IMR-90 (cell line): ENCODE data around the gene RPS6KA2. TPM values are rescaled to one million over a fixed set of nuclear protein-coding genes. Genes with fewer than 3 reads are reported as not detected.

Experiments used
- ATAC-seq: fragments of 200-7000 bp; cut with Tn5 transposase; 2 replicates; pipeline ENCODE4 v1.9.1; 2020; ENCODE audit warnings: low read depth, mild to moderate bottlenecking, moderate library complexity
- BruUV-seq: library from RNA; stranded (reverse); fragments of 400-500 nt; replicated peaks from 2 replicates; lab custom pipeline; 2021; lab: Mats Ljungman, UMichigan
- CTCF ChIA-PET: fragments of 300-600 bp; formaldehyde crosslinking; extraction: SDS; loops from one replicate; lab custom pipeline; 2021; ENCODE audit warnings: antibody characterized with exemption; lab: Yijun Ruan, JAX
- POLR2A ChIA-PET: fragments of 300-600 bp; sonication (Branson Sonifier 250); formaldehyde crosslinking; loops from one replicate; lab custom pipeline; 2022; ENCODE audit warnings: antibody characterized with exemption; ENCODE audit not compliant: unreplicated experiment; lab: Charles Lee
- DNase-seq: peaks from one replicate; pipeline ENCODE4 v3.0.0; 2013
- H2AFZ ChIP-seq: replicated peaks from 2 replicates; pipeline ENCODE3; 2013; ENCODE audit warnings: low read length, mild to moderate bottlenecking; ENCODE audit not compliant: poor library complexity
- H2AK5ac ChIP-seq: 2 replicates; pipeline ENCODE4 v1.6.1; 2013; ENCODE audit warnings: low read depth, low read length, inconsistent platforms
- H2AK9ac ChIP-seq: replicated peaks from 2 replicates; pipeline ENCODE3; 2013; ENCODE audit warnings: mild to moderate bottlenecking, low read depth, low read length, moderate library complexity; ENCODE audit not compliant: poor library complexity
- H2BK120ac ChIP-seq: 2 replicates; pipeline ENCODE4 v1.6.1; 2013; ENCODE audit warnings: low read depth, low read length, inconsistent platforms
- H2BK15ac ChIP-seq: 3 replicates; pipeline ENCODE4 v1.6.1; 2013; ENCODE audit warnings: low read depth, low read length, inconsistent platforms
- H2BK20ac ChIP-seq: 2 replicates; pipeline ENCODE4 v1.6.1; 2013; ENCODE audit warnings: low read depth, mild to moderate bottlenecking, inconsistent platforms, low read length, moderate library complexity
- H2BK5ac ChIP-seq: 2 replicates; pipeline ENCODE4 v1.6.1; 2013; ENCODE audit warnings: mild to moderate bottlenecking, low read depth, low read length, inconsistent platforms; ENCODE audit not compliant: poor library complexity, severe bottlenecking
- H3K14ac ChIP-seq: replicated peaks from 2 replicates; pipeline ENCODE4 v1.6.1; 2013; ENCODE audit warnings: low read depth, low read length, inconsistent platforms
- H3K18ac ChIP-seq: 2 replicates; pipeline ENCODE4 v1.6.1; 2013; ENCODE audit warnings: low read depth, low read length, control low read depth
- H3K23ac ChIP-seq: 2 replicates; pipeline ENCODE4 v1.6.1; 2013; ENCODE audit warnings: low read depth, low read length, inconsistent platforms
- H3K27ac ChIP-seq: 2 replicates; pipeline ENCODE4 v1.5.1; 2013; ENCODE audit warnings: mild to moderate bottlenecking, control low read depth, low read length; ENCODE audit not compliant: insufficient read depth
- H3K27me3 ChIP-seq: 2 replicates; pipeline ENCODE4 v1.6.1; 2013; ENCODE audit warnings: low read length; ENCODE audit not compliant: control insufficient read depth, insufficient read depth
- H3K36me3 ChIP-seq: 2 replicates; pipeline ENCODE4 v1.6.1; 2013; ENCODE audit warnings: low read length, mixed read lengths; ENCODE audit not compliant: control insufficient read depth, insufficient read depth
- H3K4ac ChIP-seq: 2 replicates; pipeline ENCODE4 v1.6.1; 2013; ENCODE audit warnings: low read depth, low read length, inconsistent platforms
- H3K4me1 ChIP-seq: 2 replicates; pipeline ENCODE4 v1.6.1; 2013; ENCODE audit warnings: low read length, mixed read lengths; ENCODE audit not compliant: control insufficient read depth, insufficient read depth
- H3K4me2 ChIP-seq: 2 replicates; pipeline ENCODE4 v1.6.1; 2013; ENCODE audit warnings: low read depth, mild to moderate bottlenecking, control low read depth, low read length, moderate library complexity
- H3K4me3 ChIP-seq: 2 replicates; pipeline ENCODE4 v1.5.1; 2013; ENCODE audit warnings: low read depth, mild to moderate bottlenecking, control low read depth, low read length, moderate library complexity; ENCODE audit not compliant: insufficient read depth
- H3K56ac ChIP-seq: 2 replicates; pipeline ENCODE4 v1.6.1; 2013; ENCODE audit warnings: low read length, inconsistent platforms; ENCODE audit not compliant: insufficient read depth; ENCODE audit errors: extremely low read depth
- H3K79me1 ChIP-seq, 2 experiments: 2 replicates each; pipeline ENCODE4 v1.6.1; 2013; ENCODE audit warnings: low read length in 2 of 2, inconsistent platforms in 1 of 2, low read depth in 1 of 2
- H3K9ac ChIP-seq: 2 replicates; pipeline ENCODE4 v1.6.1; 2013; ENCODE audit warnings: low read depth, low read length, control low read depth
- H3K9me1 ChIP-seq: 2 replicates; pipeline ENCODE4 v1.6.1; 2013; ENCODE audit warnings: low read length, inconsistent platforms; ENCODE audit not compliant: insufficient read depth
- H3K9me3 ChIP-seq: 2 replicates; pipeline ENCODE4 v1.6.1; 2013; ENCODE audit warnings: low read length; ENCODE audit not compliant: control insufficient read depth, insufficient read depth
- H4K20me1 ChIP-seq: 2 replicates; pipeline ENCODE4 v1.6.1; 2013; ENCODE audit warnings: low read length, inconsistent platforms; ENCODE audit not compliant: insufficient read depth
- H4K5ac ChIP-seq: 2 replicates; pipeline ENCODE4 v1.6.1; 2013; ENCODE audit warnings: mild to moderate bottlenecking, low read depth, low read length, control low read depth
- H4K8ac ChIP-seq, 2 experiments: 2 replicates each; pipeline ENCODE4 v1.6.1; 2013; ENCODE audit warnings: low read depth in 2 of 2, low read length in 2 of 2, control low read depth in 1 of 2, inconsistent platforms in 1 of 2
- H4K91ac ChIP-seq: 2 replicates; pipeline ENCODE4 v1.6.1; 2013; ENCODE audit warnings: low read depth, low read length, inconsistent platforms; ENCODE audit not compliant: insufficient read depth
- BHLHE40 ChIP-seq: fragments of 150-350 bp; IDR thresholded peaks from 2 replicates; pipeline ENCODE4 v1.6.1; 2016; ENCODE audit warnings: mild to moderate bottlenecking, low read depth, low read length
- CEBPB ChIP-seq: IDR thresholded peaks from 2 replicates; pipeline ENCODE4 v1.6.1; 2012; ENCODE audit warnings: low read depth, low read length, improper control_type of control experiment
- CHD1 ChIP-seq: IDR thresholded peaks from 2 replicates; pipeline ENCODE4 v1.6.1; 2012; ENCODE audit warnings: low read depth, low read length, improper control_type of control experiment
- FOS ChIP-seq: fragments of 150-350 bp; IDR thresholded peaks from 2 replicates; pipeline ENCODE4 v1.6.1; 2016; ENCODE audit warnings: low read depth, low read length
- MAFK ChIP-seq: IDR thresholded peaks from 2 replicates; pipeline ENCODE4 v1.6.1; 2012; ENCODE audit warnings: low read depth, low read length, improper control_type of control experiment
- MAZ ChIP-seq: IDR thresholded peaks from 2 replicates; pipeline ENCODE4 v1.6.1; 2012; ENCODE audit warnings: low read depth, mild to moderate bottlenecking, low read length, improper control_type of control experiment, moderate library complexity, borderline replicate concordance
- NFE2L2 ChIP-seq: fragments of 150-350 bp; IDR thresholded peaks from 2 replicates; pipeline ENCODE4 v1.6.1; 2016; ENCODE audit warnings: low read depth, mild to moderate bottlenecking, low read length
- POLR2A ChIP-seq: IDR thresholded peaks from 2 replicates; pipeline ENCODE4 v1.6.1; 2012; ENCODE audit warnings: mild to moderate bottlenecking, low read depth, low read length
- RAD21 ChIP-seq: IDR thresholded peaks from 2 replicates; pipeline ENCODE4 v1.6.1; 2012; ENCODE audit warnings: low read length, improper control_type of control experiment
- RCOR1 ChIP-seq: IDR thresholded peaks from 2 replicates; pipeline ENCODE4 v1.6.1; 2012; ENCODE audit warnings: mild to moderate bottlenecking, low read length, improper control_type of control experiment; ENCODE audit not compliant: insufficient replicate concordance
- RFX5 ChIP-seq: IDR thresholded peaks from 2 replicates; pipeline ENCODE4 v1.8.0; 2012; ENCODE audit warnings: low read depth, mild to moderate bottlenecking, low read length, moderate library complexity
- SMC3 ChIP-seq: fragments of 150-350 bp; IDR thresholded peaks from 2 replicates; pipeline ENCODE4 v1.6.1; 2016; ENCODE audit warnings: low read depth, mild to moderate bottlenecking, antibody characterized with exemption, low read length, moderate library complexity
- USF2 ChIP-seq: fragments of 150-350 bp; IDR thresholded peaks from 2 replicates; pipeline ENCODE4 v1.6.1; 2017; ENCODE audit warnings: mild to moderate bottlenecking, antibody characterized with exemption, low read length, low read depth
- WGBS, 2 experiments: methylation state at CpG; one replicate each; pipeline versions ENCODE4 v1.1.5 to v1.1.7; 2013; ENCODE audit warnings: missing lambda C conversion rate in 2 of 2; ENCODE audit not compliant: insufficient read length in 1 of 2; ENCODE audit errors: extremely low coverage in 2 of 2; 5-methylcytosine and 5-hydroxymethylcytosine counted together
- dilution Hi-C: fragments of 300-500 bp; cut with HindIII; formaldehyde crosslinking; loops from one replicate; pipeline ENCODE4 v1.14.3; 2018; ENCODE audit warnings: low sequenced_read_pairs; ENCODE audit not compliant: unreplicated experiment
- in situ Hi-C: fragments of 300-500 bp; cut with MboI; formaldehyde crosslinking; loops from 3 replicates; pipeline ENCODE4 v1.14.3; 2019; ENCODE audit warnings: low sequenced_read_pairs, inconsistent platforms, mixed read lengths
- intact Hi-C: fragments of 100-400 bp; cut with micrococcal nuclease; formaldehyde crosslinking; loops from 2 replicates; pipeline ENCODE4 v1.10.0; 2022
- polyA plus RNA-seq, 3 experiments: library from polyadenylated mRNA; depleted of rRNA; stranded (reverse); fragments of >200 nt; gene quantifications; 2 replicates each; pipeline ENCODE4 v1.2.3, GENCODE V29; 2012; ENCODE audit warnings: low replicate concordance in 1 of 3
- total RNA-seq: library from RNA; depleted of rRNA; stranded (reverse); fragments of >200 nt; gene quantifications from 2 replicates; pipeline ENCODE4 v1.2.3, GENCODE V29; 2012
- TF ChIP-seq, protein P1 (sequence below): fragments of 150-350 bp; IDR thresholded peaks from 2 replicates; pipeline ENCODE4 v1.6.1; 2016; ENCODE audit warnings: low read depth, mild to moderate bottlenecking, low read length, moderate library complexity, borderline replicate concordance
- TF ChIP-seq, protein P2 (sequence below): conservative IDR thresholded peaks from 2 replicates; pipeline ENCODE4 v1.5.1; 2012; ENCODE audit warnings: mild to moderate bottlenecking, low read depth, low read length, improper control_type of control experiment

Gene RPS6KA2
- total and polyA plus RNA-seq, 2 of the 4 experiments (the other 2 are of a cell fraction) = 26.9 to 31.3 TPM

DNA sequence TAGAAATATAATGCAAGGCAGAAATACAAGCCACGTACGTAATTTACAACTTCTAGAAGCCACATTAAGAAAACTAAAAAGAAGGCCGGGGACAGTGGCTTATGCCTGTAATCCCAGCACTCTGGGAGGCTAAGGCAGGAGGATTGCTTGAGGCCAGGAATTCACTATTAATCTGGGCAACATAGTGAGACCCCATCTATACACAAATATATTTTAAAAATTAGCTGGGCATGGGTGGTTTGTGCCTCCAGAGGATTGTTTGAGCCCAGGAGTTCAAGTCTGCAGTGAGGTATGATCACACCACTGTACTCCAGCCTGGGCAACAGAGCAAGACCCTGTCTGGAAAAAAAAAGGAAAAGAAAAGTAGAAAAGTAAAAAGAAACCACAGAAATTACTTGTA is 256.6 kb downstream of the RPS6KA2 start:
- no peaks in the 10 kb centered on the region for H4K20me1 ChIP-seq
- H3K56ac ChIP-seq = no peak overlapping the region
- ChIA-PET CTCF (no interaction called here), POLR2A (no interaction called here)
- no peak overlapping the region for H3K9ac ChIP-seq
- no peak overlapping the region for H4K8ac ChIP-seq
- H2BK120ac ChIP-seq = no peak overlapping the region
- no peak overlapping the region for H3K4me3 ChIP-seq
- no peak overlapping the region for H2AK5ac ChIP-seq
- in situ Hi-C loops = no loop called here
- H4K91ac ChIP-seq = no peak overlapping the region
- no peak for DNase-seq
- no peak overlapping the region for H3K4me2 ChIP-seq
- H3K36me3 ChIP-seq = no peaks in the 10 kb centered on the region
- H2AFZ ChIP-seq = no peak overlapping the region
- H3K9me3 ChIP-seq = no peaks in the 10 kb centered on the region
- H3K23ac ChIP-seq = no peak overlapping the region
- H2BK20ac ChIP-seq = no peak overlapping the region
- BruUV-seq = no TSS peak
- H4K5ac ChIP-seq = no peak overlapping the region
- H2BK15ac ChIP-seq = no peak overlapping the region
- no peaks in the 10 kb centered on the region for H3K79me1 ChIP-seq
- H3K9me1 ChIP-seq = no peaks in the 10 kb centered on the region
- no CpG with 5 or more reads among the region's 3 CpGs for WGBS, 2 experiments
- H3K27me3 ChIP-seq = no peaks in the 10 kb centered on the region
- no peak overlapping the region for H2BK5ac ChIP-seq
- no peak overlapping the region for H3K4ac ChIP-seq
- dilution Hi-C loops = no loop called here
- no peak overlapping the region for H3K14ac ChIP-seq
- no peak overlapping the region for H2AK9ac ChIP-seq
- no peak for TF ChIP-seq USF2
- no peak for TF ChIP-seq CEBPB
- TF ChIP-seq CHD1 = no peak
- no peak for TF ChIP-seq RAD21
- no peak for TF ChIP-seq POLR2A
- no peak for TF ChIP-seq FOS
- TF ChIP-seq NFE2L2 = no peak
- TF ChIP-seq RCOR1 = no peak
- TF ChIP-seq RFX5 = no peak
- no peak for TF ChIP-seq MAZ
- no peak for TF ChIP-seq SMC3
- TF ChIP-seq MAFK = no peak
- TF ChIP-seq, protein P1, sequence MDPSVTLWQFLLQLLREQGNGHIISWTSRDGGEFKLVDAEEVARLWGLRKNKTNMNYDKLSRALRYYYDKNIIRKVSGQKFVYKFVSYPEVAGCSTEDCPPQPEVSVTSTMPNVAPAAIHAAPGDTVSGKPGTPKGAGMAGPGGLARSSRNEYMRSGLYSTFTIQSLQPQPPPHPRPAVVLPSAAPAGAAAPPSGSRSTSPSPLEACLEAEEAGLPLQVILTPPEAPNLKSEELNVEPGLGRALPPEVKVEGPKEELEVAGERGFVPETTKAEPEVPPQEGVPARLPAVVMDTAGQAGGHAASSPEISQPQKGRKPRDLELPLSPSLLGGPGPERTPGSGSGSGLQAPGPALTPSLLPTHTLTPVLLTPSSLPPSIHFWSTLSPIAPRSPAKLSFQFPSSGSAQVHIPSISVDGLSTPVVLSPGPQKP = no peak
- TF ChIP-seq BHLHE40 = no peak
- TF ChIP-seq, protein P2, sequence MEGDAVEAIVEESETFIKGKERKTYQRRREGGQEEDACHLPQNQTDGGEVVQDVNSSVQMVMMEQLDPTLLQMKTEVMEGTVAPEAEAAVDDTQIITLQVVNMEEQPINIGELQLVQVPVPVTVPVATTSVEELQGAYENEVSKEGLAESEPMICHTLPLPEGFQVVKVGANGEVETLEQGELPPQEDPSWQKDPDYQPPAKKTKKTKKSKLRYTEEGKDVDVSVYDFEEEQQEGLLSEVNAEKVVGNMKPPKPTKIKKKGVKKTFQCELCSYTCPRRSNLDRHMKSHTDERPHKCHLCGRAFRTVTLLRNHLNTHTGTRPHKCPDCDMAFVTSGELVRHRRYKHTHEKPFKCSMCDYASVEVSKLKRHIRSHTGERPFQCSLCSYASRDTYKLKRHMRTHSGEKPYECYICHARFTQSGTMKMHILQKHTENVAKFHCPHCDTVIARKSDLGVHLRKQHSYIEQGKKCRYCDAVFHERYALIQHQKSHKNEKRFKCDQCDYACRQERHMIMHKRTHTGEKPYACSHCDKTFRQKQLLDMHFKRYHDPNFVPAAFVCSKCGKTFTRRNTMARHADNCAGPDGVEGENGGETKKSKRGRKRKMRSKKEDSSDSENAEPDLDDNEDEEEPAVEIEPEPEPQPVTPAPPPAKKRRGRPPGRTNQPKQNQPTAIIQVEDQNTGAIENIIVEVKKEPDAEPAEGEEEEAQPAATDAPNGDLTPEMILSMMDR = no peak
- H3K27ac ChIP-seq = no peak overlapping the region
- no peak overlapping the region for H3K18ac ChIP-seq
- ATAC-seq = no peak
- intact Hi-C loops = no loop called here
- peaks cover 2% of the 10 kb centered on the region; the same call in 1 of the 2 replicates for H3K4me1 ChIP-seq
